Small intestine (tissue), 7 donors: ENCODE measurements around the gene CLEC7A. TPM values are rescaled to one million over a fixed set of nuclear protein-coding genes. Genes with fewer than 3 reads are reported as not detected.

Source experiments
- DNase-seq, 2 donors: peaks; one replicate each; pipeline versions ENCODE4 v3.0.0 to v3.0.0-alpha.2; 2013
- FAIRE-seq: peaks from 2 replicates; lab custom pipeline; 2012; peaks lifted over from hg19 to GRCh38; lab: Jason Lieb, UNC
- H3K27ac ChIP-seq, 3 donors: one replicate each; pipeline ENCODE4 v1.5.1; 2013; ENCODE audit warnings: low read length in 2 of 3, mild to moderate bottlenecking in 2 of 3, control low read depth in 1 of 3, inconsistent platforms in 1 of 3, low read depth in 1 of 3, moderate library complexity in 1 of 3
- H3K27me3 ChIP-seq, 3 donors: one replicate each; pipeline ENCODE4 v1.6.1; 2013; ENCODE audit warnings: low read length in 3 of 3, inconsistent platforms in 1 of 3; ENCODE audit not compliant: control insufficient read depth in 3 of 3, insufficient read depth in 3 of 3
- H3K36me3 ChIP-seq, 3 donors: one replicate each; pipeline ENCODE4 v1.6.1; 2013; ENCODE audit warnings: low read length in 3 of 3, inconsistent platforms in 1 of 3, low read depth in 1 of 3, mild to moderate bottlenecking in 1 of 3, moderate library complexity in 1 of 3; ENCODE audit not compliant: control insufficient read depth in 3 of 3, insufficient read depth in 2 of 3
- H3K4me1 ChIP-seq, 3 donors: one replicate each; pipeline ENCODE4 v1.6.1; 2013; ENCODE audit warnings: low read length in 2 of 3, inconsistent platforms in 1 of 3, low read depth in 1 of 3, mild to moderate bottlenecking in 1 of 3, moderate library complexity in 1 of 3; ENCODE audit not compliant: control insufficient read depth in 3 of 3, insufficient read depth in 2 of 3
- H3K4me3 ChIP-seq, 3 donors: one replicate each; pipeline ENCODE4 v1.5.1; 2013; ENCODE audit warnings: low read length in 3 of 3, control low read depth in 1 of 3, inconsistent platforms in 1 of 3, low read depth in 1 of 3, mild to moderate bottlenecking in 1 of 3, moderate library complexity in 1 of 3
- H3K9me3 ChIP-seq, 2 donors: one replicate each; pipeline ENCODE4 v1.6.1; 2013; ENCODE audit warnings: low read depth in 1 of 2, low read length in 1 of 2; ENCODE audit not compliant: control insufficient read depth in 2 of 2, insufficient read depth in 1 of 2
- WGBS, 3 donors: extraction: QIAGEN DNeasy Blood & Tissue Kit; methylation state at CpG; one replicate each; pipeline ENCODE4 v1.1.7; 2013; 5-methylcytosine and 5-hydroxymethylcytosine counted together
- polyA plus RNA-seq, 4 donors: library from polyadenylated mRNA; stranded (reverse) in 3 of 4; unstranded in 1 of 4; fragments of 200-250 nt in 3 of 4; fragments of 120-200 nt in 1 of 4; gene quantifications; one replicate each; pipeline versions ENCODE4 v1.2.1 to v1.2.3, GENCODE V29; 2013
- donor health status: healthy with polysubstance abuse.
- donor health status: control.
- donor health status: control.
- donor health status: Bipolar disorder and iron deficiency.
- donor health status: healthy.

CLEC7A gene
- polyA plus RNA-seq, 4 donors = 0.45 to 7.2 (median 5.2) TPM

DNA sequence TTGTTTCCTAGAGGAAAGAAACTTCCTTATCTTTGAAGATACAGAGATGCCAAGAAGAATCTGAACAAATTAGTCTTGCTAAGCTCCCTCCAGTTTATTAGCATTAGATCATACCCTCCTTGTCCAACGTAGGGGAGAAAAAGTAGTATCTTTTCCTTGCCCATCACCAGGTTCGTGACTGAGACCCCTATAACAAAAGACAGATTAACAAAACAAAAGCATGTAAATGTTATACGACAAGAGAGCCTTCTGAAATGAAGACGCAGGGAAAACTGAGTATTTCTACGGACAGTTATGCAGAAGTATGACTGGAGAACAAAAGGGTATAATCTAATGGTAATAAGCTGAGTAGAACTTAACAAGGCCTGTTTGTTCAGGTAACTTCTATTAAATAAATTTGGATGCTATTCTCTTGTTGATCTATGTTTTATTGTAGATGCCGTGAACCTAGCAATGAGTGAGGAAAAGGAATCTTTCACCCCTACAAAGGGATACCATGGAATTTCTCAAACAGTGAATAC is 2.9 kb upstream of the CLEC7A start:
- FAIRE-seq = no peak
- H3K36me3 ChIP-seq = no peaks in the 10 kb centered on the region
- WGBS, 3 donors = 77 to 79% (median 77%) methylated on average over 6 of the region's 6 CpGs

DNA sequence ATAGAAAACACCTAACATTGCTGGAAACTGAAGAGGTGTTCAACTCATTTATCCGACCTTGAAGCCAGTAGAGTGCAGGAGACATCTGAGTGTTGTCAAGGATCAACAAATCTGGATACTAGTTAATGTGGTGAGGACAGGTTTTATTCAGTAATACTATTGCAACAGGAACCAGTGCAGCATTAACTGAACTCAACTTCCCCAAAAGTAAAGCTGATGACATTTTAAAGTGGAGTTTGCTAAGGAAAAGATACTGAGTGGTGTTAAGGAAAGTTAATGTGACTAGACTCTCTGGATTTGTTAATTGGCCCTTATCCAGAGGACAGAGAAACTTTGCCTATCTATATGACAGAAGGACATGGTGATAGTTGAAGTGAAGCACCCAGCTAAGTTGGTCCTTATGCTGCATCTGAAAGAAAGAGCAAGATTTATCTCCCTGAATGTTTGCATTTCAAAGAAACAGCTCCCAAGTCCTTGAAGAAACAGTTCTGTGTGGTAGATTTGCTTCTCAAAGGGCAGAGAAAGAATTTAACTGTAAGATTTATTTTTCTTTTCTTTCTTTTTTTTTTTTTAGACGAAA is 1.2 kb upstream of the CLEC7A start:
- no peaks in the 10 kb centered on the region for H3K4me1 ChIP-seq
- no peaks in the 10 kb centered on the region for H3K27me3 ChIP-seq
- no peak overlapping the region for H3K27ac ChIP-seq
- no peaks in the 10 kb centered on the region for H3K36me3 ChIP-seq
- no peak overlapping the region for H3K4me3 ChIP-seq
- FAIRE-seq (no peak), DNase-seq (no peak)
- no peaks in the 10 kb centered on the region for H3K9me3 ChIP-seq
- WGBS, 3 donors = 70 to 81% (median 75%) methylated on average over 2 of the region's 2 CpGs

More for the DNA sequence above, 2.9 kb upstream of the CLEC7A start:
- no peaks in the 10 kb centered on the region for H3K27me3 ChIP-seq
- no peak overlapping the region for H3K4me3 ChIP-seq
- H3K27ac ChIP-seq = no peak overlapping the region
- no peaks in the 10 kb centered on the region for H3K9me3 ChIP-seq
- DNase-seq = no peak
- no peaks in the 10 kb centered on the region for H3K4me1 ChIP-seq

DNA sequence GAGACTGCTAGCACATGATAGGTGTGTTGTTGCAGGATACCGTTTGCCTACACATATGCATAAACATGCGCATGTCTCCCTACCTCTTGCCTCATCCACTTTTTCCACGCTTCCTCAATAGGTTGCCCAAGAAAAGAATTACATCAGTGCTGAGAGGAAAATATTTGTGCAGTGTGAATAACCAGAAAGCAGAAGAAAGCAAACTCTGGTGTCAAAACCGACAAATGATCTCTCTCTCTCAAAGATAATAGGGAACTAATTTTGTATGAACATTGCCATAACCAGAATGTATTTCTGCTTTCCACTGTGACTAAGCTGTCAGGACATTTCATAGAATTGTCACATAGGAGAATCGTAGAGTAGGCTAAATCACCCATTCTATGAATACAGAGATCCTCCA is 1.3 kb downstream of the CLEC7A start:
- Histone ChIP-seq H3K4me1 (no peaks in the 10 kb centered on the region), H3K27me3 (no peaks in the 10 kb centered on the region), H3K4me3 (no peak overlapping the region), H3K36me3 (no peaks in the 10 kb centered on the region), H3K9me3 (no peaks in the 10 kb centered on the region), H3K27ac (no peak overlapping the region)
- FAIRE-seq (no peak), DNase-seq (no peak)
- 67 to 83% (median 72%) methylated on average over 5 of the region's 5 CpGs for WGBS, 3 donors

DNA sequence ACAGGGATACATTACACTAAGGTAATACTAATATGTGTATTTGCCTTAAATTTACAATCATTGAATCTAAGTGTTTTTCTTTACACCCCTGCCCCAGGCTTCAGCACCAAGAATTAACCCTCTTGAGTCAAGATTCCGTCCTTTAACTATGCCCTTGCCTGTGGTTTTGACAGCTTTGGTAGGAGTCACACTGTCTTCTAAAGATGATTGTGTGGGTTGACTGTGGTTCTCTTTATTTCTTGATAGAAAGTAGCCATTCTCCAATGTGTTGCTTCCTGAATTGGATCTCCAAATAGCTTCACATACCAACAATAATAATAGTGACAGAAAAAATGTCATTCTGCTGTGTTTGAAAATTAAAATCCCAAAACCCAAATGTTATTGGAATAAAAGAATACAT is 3.6 kb downstream of the CLEC7A start:
- H3K27me3 ChIP-seq = no peaks in the 10 kb centered on the region
- H3K4me1 ChIP-seq = no peaks in the 10 kb centered on the region
- no peak overlapping the region for H3K27ac ChIP-seq
- H3K9me3 ChIP-seq = no peaks in the 10 kb centered on the region
- no peak overlapping the region for H3K4me3 ChIP-seq
- H3K36me3 ChIP-seq = no peaks in the 10 kb centered on the region
- FAIRE-seq = no peak
- DNase-seq = no peak
- 41 to 64% (median 45%) methylated on average over 1 of the region's 1 CpG for WGBS, 3 donors

DNA sequence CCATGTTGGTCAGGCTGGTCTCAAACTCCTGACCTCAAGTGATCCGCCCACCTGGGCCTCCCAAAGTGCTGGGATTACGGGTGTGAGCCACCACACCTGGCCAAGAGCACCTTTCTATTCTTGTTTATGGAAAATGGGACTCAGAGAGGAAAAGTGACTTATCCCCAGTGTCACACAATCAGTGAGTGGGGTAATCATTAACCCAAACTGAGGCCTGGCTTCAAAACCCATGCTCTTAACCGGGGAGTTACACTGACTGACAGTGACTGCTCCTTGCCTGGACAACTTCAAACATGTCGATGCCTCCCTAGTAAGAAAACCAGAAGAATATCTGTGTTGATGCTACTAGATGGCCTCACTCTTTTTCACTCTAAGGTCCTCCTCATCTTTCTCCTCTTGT is 7.3 kb downstream of the CLEC7A start:
- FAIRE-seq (no peak), DNase-seq (peak in 1 of 2 donors; percentile 40)
- no peaks in the 10 kb centered on the region for H3K36me3 ChIP-seq
- no peaks in the 10 kb centered on the region for H3K4me1 ChIP-seq
- no peaks in the 10 kb centered on the region for H3K27me3 ChIP-seq
- WGBS, 3 donors = 40 to 66% (median 58%) methylated on average over 4 of the region's 4 CpGs
- H3K27ac ChIP-seq = no peak overlapping the region
- H3K9me3 ChIP-seq = no peaks in the 10 kb centered on the region
- H3K4me3 ChIP-seq = no peak overlapping the region

DNA sequence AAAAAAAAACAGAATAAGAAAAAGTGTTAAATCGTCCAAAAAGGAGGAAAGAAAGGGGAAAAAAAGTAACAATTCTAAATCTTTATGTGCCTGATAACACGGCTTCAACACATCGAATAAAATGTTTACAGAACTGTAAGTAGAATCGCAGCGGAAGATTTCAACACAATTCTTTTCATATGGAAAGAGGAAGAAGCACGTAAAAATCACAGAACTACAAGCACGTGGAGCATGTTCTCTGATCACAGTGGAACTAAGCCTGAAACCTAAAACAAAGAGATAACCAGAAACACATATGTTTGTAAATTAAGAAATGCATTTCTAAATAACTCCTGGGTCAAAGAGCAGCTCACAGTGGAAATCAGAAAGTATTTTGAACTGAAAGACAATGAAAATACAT is 8.7 kb downstream of the CLEC7A start:
- Histone ChIP-seq H3K4me1 (no peaks in the 10 kb centered on the region), H3K27me3 (no peaks in the 10 kb centered on the region), H3K4me3 (no peak overlapping the region), H3K27ac (no peak overlapping the region), H3K9me3 (no peaks in the 10 kb centered on the region), H3K36me3 (no peaks in the 10 kb centered on the region)
- FAIRE-seq = no peak
- 72 to 87% (median 83%) methylated on average over 7 of the region's 7 CpGs for WGBS, 3 donors
- no peak for DNase-seq

DNA sequence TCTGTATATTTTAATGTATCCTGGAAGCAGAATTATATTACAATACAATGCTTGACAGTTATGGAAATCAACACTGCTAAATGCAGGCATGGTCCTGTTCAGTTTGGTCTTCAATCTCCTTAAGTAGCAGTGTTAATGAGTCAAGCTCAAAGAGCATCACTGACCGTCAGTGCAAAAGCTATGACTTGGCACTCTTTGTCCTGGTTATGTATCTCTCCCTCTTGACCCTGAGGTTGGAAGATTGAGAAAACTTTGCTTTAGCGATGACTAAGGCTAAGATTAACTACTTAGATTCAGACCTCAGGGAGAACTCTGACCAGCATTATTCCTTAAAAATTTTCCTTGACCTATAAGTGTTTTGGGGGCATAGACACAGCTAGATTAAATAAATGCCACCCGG is 10.9 kb downstream of the CLEC7A start:
- Histone ChIP-seq H3K9me3 (no peaks in the 10 kb centered on the region), H3K27ac (no peak overlapping the region), H3K4me3 (no peak overlapping the region), H3K36me3 (no peaks in the 10 kb centered on the region), H3K27me3 (no peaks in the 10 kb centered on the region), H3K4me1 (no peaks in the 10 kb centered on the region)
- WGBS, 3 donors = 64 to 79% (median 77%) methylated on average over 3 of the region's 3 CpGs
- no peak for FAIRE-seq
- no peak for DNase-seq

DNA sequence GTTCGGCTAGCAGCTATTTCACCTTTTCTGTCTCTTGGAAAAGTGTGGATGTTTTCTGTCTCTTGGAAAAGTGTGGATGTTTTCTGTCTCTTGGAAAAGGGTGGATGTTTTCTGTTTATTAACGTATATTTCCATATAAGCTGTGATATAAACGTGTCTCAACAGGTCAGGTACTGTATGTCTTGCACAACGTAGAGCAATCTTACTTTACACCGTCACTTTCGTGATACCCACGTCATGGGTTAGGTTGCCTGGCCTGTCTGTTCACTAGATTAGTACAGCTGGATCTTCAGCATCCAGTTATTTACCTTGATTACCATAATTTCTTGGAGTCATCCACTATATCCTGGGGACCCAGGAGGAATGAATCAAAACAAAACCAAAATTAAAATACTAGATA is 14.1 kb downstream of the CLEC7A start:
- DNase-seq (no peak), FAIRE-seq (no peak)
- H3K4me1 ChIP-seq = no peaks in the 10 kb centered on the region
- 84 to 90% (median 88%) methylated on average over 7 of the region's 7 CpGs for WGBS, 3 donors
- peaks cover 0 to 9% of the 10 kb centered on the region in 2 donors for H3K9me3 ChIP-seq
- no peaks in the 10 kb centered on the region for H3K27me3 ChIP-seq
- no peak overlapping the region for H3K4me3 ChIP-seq
- H3K27ac ChIP-seq = no peak overlapping the region
- no peaks in the 10 kb centered on the region for H3K36me3 ChIP-seq

DNA sequence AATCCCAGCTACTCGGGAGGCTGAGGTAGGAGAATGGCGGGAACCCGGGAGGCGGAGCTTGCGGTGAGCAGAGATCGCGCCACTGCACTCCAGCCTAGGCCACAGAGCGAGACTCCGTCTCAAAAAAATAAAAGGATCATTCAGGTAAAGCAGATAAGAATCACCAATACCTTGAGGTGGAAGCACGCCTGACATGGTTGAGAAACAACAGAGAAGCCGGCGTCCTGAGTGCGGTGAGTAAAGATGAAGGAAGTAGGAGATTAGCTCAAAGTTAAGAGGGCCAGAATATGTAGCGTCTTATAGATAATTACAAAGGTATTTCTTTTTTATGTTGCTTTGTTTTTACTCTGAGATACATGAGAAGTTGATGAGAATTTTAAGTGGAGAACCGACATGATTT is 14.7 kb downstream of the CLEC7A start:
- Histone ChIP-seq H3K27ac (no peak overlapping the region), H3K4me3 (no peak overlapping the region), H3K9me3 (peaks cover 0 to 9% of the 10 kb centered on the region in 2 donors), H3K27me3 (no peaks in the 10 kb centered on the region), H3K36me3 (no peaks in the 10 kb centered on the region), H3K4me1 (no peaks in the 10 kb centered on the region)
- no peak for FAIRE-seq
- WGBS, 3 donors = 88 to 90% (median 89%) methylated on average over 15 of the region's 15 CpGs
- no peak for DNase-seq
